ENCODE measurements around the gene LGALS8. TPM values are rescaled to one million over a fixed set of nuclear protein-coding genes. Genes with fewer than 3 reads are reported as not detected.

The LGALS8 gene
- total and polyA plus RNA-seq, 4 donors, result 29.9 to 160 (median 53.1) TPM

GRCh38 chr1:236494586-236495466, 29.0 kb upstream of the LGALS8 start:
- Histone ChIP-seq H3K4me1 (ENCODE audit: control insufficient read depth in 5 of 5, insufficient read depth in 5 of 5, low read length in 5 of 5) (peaks cover 0 to 5% (median 3%) of the 10 kb centered on the region in 5 donors), H3K27me3 (ENCODE audit: control insufficient read depth in 3 of 3, insufficient read depth in 3 of 3, low read length in 2 of 3) (no peaks in the 10 kb centered on the region), H3K9me3 (ENCODE audit: control insufficient read depth in 4 of 4, insufficient read depth in 3 of 4, low read length in 3 of 4) (no peaks in the 10 kb centered on the region), H3K27ac (ENCODE audit: low read depth in 1 of 2, low read length in 1 of 2) (peak overlapping the region in 1 of 2 donors; percentile 18), H3K9ac (ENCODE audit: insufficient read depth in 1 of 2, low read length in 2 of 2) (no peak overlapping the region), H3K4me3 (no peak overlapping the region), H3K36me3 (ENCODE audit: control insufficient read depth in 4 of 4, insufficient read depth in 4 of 4, low read length in 4 of 4) (no peaks in the 10 kb centered on the region)
- WGBS, 2 donors, result 45 to 56% methylated on average over 10 of the region's 10 CpGs
- ATAC-seq (ENCODE audit: insufficient read depth, low FRiP score), result no peak
- peak in 2 of 3 donors; percentile 26 to 40 for DNase-seq
- no peak for TF ChIP-seq CTCF (IDR thresholded peaks at IDR 0.05; ENCODE audit: control extremely low read depth, extremely low read depth)

- Histone ChIP-seq H3K36me3 (ENCODE audit: control insufficient read depth in 4 of 4, insufficient read depth in 4 of 4, low read length in 4 of 4) (no peaks in the 10 kb centered on the region), H3K27me3 (ENCODE audit: control insufficient read depth in 3 of 3, insufficient read depth in 3 of 3, low read length in 2 of 3) (no peaks in the 10 kb centered on the region), H3K9ac (ENCODE audit: insufficient read depth in 1 of 2, low read length in 2 of 2) (no peak overlapping the region), H3K4me1 (ENCODE audit: control insufficient read depth in 5 of 5, insufficient read depth in 5 of 5, low read length in 5 of 5) (peaks cover 0 to 5% (median 3%) of the 10 kb centered on the region in 5 donors), H3K9me3 (ENCODE audit: control insufficient read depth in 4 of 4, insufficient read depth in 3 of 4, low read length in 3 of 4) (no peaks in the 10 kb centered on the region), H3K4me3 (no peak overlapping the region), H3K27ac (ENCODE audit: low read depth in 1 of 2, low read length in 1 of 2) (no peak overlapping the region)
- ATAC-seq (ENCODE audit: insufficient read depth, low FRiP score) (no peak), DNase-seq (no peak)
- WGBS, 2 donors, result 73 to 81% methylated on average over 10 to 11 of the region's 11 CpGs
- no peak for TF ChIP-seq CTCF (IDR thresholded peaks at IDR 0.05; ENCODE audit: control extremely low read depth, extremely low read depth)
Observed at GRCh38 chr1:236495467-236496112, 28.2 kb upstream of the LGALS8 start.

- TF ChIP-seq CTCF (IDR thresholded peaks at IDR 0.05; ENCODE audit: control extremely low read depth, extremely low read depth), result no peak
- 75 to 82% methylated on average over 6 of the region's 6 CpGs for WGBS, 2 donors
- Histone ChIP-seq H3K27ac (ENCODE audit: low read depth in 1 of 2, low read length in 1 of 2) (no peak overlapping the region), H3K9me3 (ENCODE audit: control insufficient read depth in 4 of 4, insufficient read depth in 3 of 4, low read length in 3 of 4) (no peaks in the 10 kb centered on the region), H3K27me3 (ENCODE audit: control insufficient read depth in 3 of 3, insufficient read depth in 3 of 3, low read length in 2 of 3) (no peaks in the 10 kb centered on the region), H3K4me3 (no peak overlapping the region), H3K9ac (ENCODE audit: insufficient read depth in 1 of 2, low read length in 2 of 2) (no peak overlapping the region), H3K36me3 (ENCODE audit: control insufficient read depth in 4 of 4, insufficient read depth in 4 of 4, low read length in 4 of 4) (no peaks in the 10 kb centered on the region), H3K4me1 (ENCODE audit: control insufficient read depth in 5 of 5, insufficient read depth in 5 of 5, low read length in 5 of 5) (peaks cover 0 to 5% (median 3%) of the 10 kb centered on the region in 5 donors)
- DNase-seq, result no peak
- ATAC-seq (ENCODE audit: insufficient read depth, low FRiP score), result no peak
Observed at GRCh38 chr1:236497908-236498307, 25.9 kb upstream of the LGALS8 start.

Measured in lung (tissue), 12 donors.